Left renal pelvis (tissue), 4 donors: ENCODE measurements around the gene MZT2B. TPM values are rescaled to one million over a fixed set of nuclear protein-coding genes. Genes with fewer than 3 reads are reported as not detected.
"Not testable (repeated sequence)": the region's sequence is repeated elsewhere in the genome, so short reads cannot be mapped to it uniquely, and the experiment has no call there.

Source experiments
- DNase-seq, 4 donors: peaks; one replicate each; pipeline ENCODE4 v3.0.0-alpha.2; 2013; ENCODE audit warnings: low read depth in 4 of 4, low spot score in 3 of 4
- polyA plus RNA-seq, 4 donors: library from polyadenylated mRNA; unstranded; fragments of 120-200 nt; gene quantifications; one replicate each; pipeline ENCODE4 v1.2.1, GENCODE V29; 2013; ENCODE audit not compliant: insufficient read length in 4 of 4

MZT2B gene
- polyA plus RNA-seq, 4 donors = 71.6 to 198 (median 99.0) TPM

- DNase-seq = not testable (repeated sequence)
Observed at GRCh38 chr2:130202518-130202917, 20.5 kb downstream of the MZT2B start.

- DNase-seq = not testable (repeated sequence)
Observed at GRCh38 chr2:130203150-130203549, 21.1 kb downstream of the MZT2B start.

GRCh38 chr2:130207051-130207450 lies 25.0 kb downstream of the MZT2B start:
- not testable (repeated sequence) for DNase-seq

- DNase-seq = not testable (repeated sequence)
Observed at GRCh38 chr2:130219147-130219546, 37.1 kb downstream of the MZT2B start.

GRCh38 chr2:130220505-130220904 lies 38.4 kb downstream of the MZT2B start:
- DNase-seq = not testable (repeated sequence)

- DNase-seq = not testable (repeated sequence)
Observed at GRCh38 chr2:130222523-130222922, 40.5 kb downstream of the MZT2B start.

GRCh38 chr2:130228005-130228404 lies 45.9 kb downstream of the MZT2B start:
- not testable (repeated sequence) for DNase-seq

GRCh38 chr2:130228467-130229160 lies 46.6 kb downstream of the MZT2B start:
- DNase-seq = not testable (repeated sequence)

GRCh38 chr2:130229161-130229510 lies 47.1 kb downstream of the MZT2B start:
- DNase-seq = not testable (repeated sequence)

GRCh38 chr2:130230376-130230775 lies 48.3 kb downstream of the MZT2B start:
- DNase-seq = not testable (repeated sequence)

- not testable (repeated sequence) for DNase-seq
Observed at GRCh38 chr2:130230907-130231306, 48.8 kb downstream of the MZT2B start.

- no peak for DNase-seq
Observed at GRCh38 chr2:130231656-130232055, 49.6 kb downstream of the MZT2B start.

- DNase-seq = not testable (repeated sequence)
Observed at GRCh38 chr2:130233066-130233465, 51.0 kb downstream of the MZT2B start.

- DNase-seq = not testable (repeated sequence)
Observed at GRCh38 chr2:130239581-130239980, 57.5 kb downstream of the MZT2B start.

Other genes starting within 250 kb of the MZT2B start
- gene RAB6C, start 202.6 kb upstream of the MZT2B start, polyA plus RNA-seq = 1 to 10 TPM in 1 of 4 donors, under 1 TPM in 3; 0.30 to 1.4 (median 0.74) TPM
- under 1 TPM in 3 of 4 donors, not detected in 1; 0.06 to 0.07 (median 0.06) TPM for gene POTEF, start 53.0 kb upstream of the MZT2B start, polyA plus RNA-seq
- 10 to 100 TPM in 3 of 4 donors, 1 to 10 TPM in 1; 5.2 to 23.5 (median 12.5) TPM for gene CCDC74B, start 37.1 kb upstream of the MZT2B start, polyA plus RNA-seq
- gene SMPD4, start 660 bp upstream of the MZT2B start, polyA plus RNA-seq = 10 to 100 TPM; 52.5 to 85.1 (median 59.8) TPM
- under 1 TPM in 1 of 4 donors, not detected in 3; 0.33 TPM for gene TUBA3E, start 16.2 kb downstream of the MZT2B start, polyA plus RNA-seq
- gene IMP4, start 160.6 kb downstream of the MZT2B start, polyA plus RNA-seq = 10 to 100 TPM; 25.1 to 43.3 (median 34.6) TPM
- 10 to 100 TPM; 22.0 to 35.8 (median 28.2) TPM for gene PTPN18, start 173.8 kb downstream of the MZT2B start, polyA plus RNA-seq